ENCODE results near the gene RASSF6. TPM values are rescaled to one million over a fixed set of nuclear protein-coding genes. Genes with fewer than 3 reads are reported as not detected.

The RASSF6 gene
- total RNA-seq, 1 experiment from 2014 or later = 0.22 TPM

GRCh38 chr4:73583666-73584065 lies 36.6 kb downstream of the RASSF6 start:
- no peaks in the 10 kb centered on the region for H3K79me1 ChIP-seq (ENCODE audit: insufficient read depth, low read depth, low read length, poor library complexity, severe bottlenecking)
- no peak overlapping the region for H3K4me3 Mint-ChIP-seq

More at GRCh38 chr4:73583666-73584065, 36.6 kb downstream of the RASSF6 start:
- Histone ChIP-seq H2BK5ac (ENCODE audit: insufficient read length, low read length) (no peak overlapping the region), H3K4me1 (ENCODE audit: insufficient read depth, low read length) (no peaks in the 10 kb centered on the region; the same call in 1 of the 2 replicates), H3K23ac (ENCODE audit: insufficient read length, low read depth, low read length) (no peak overlapping the region), H3K4me2 (ENCODE audit: insufficient read depth, insufficient read length, low read length) (peak overlapping the region; percentile 40), H2BK15ac (ENCODE audit: low read depth, low read length) (no peak overlapping the region), H3K9ac (ENCODE audit: extremely low read depth, insufficient read length, low read length) (no peak overlapping the region), H2BK20ac (ENCODE audit: low read depth, low read length, poor library complexity, severe bottlenecking) (no peak overlapping the region), H3K9me3 (ENCODE audit: control insufficient read depth, low read depth, low read length) (no peaks in the 10 kb centered on the region), H4K20me1 (ENCODE audit: control insufficient read depth, insufficient read depth, insufficient read length) (no peaks in the 10 kb centered on the region), H2AFZ (ENCODE audit: low read length) (no peak overlapping the region), H3K14ac (ENCODE audit: insufficient read depth, low read length) (no peak overlapping the region), H3K56ac (ENCODE audit: insufficient read length, low read depth, low read length) (no peak overlapping the region), H4K91ac (ENCODE audit: insufficient read length, low read depth, low read length) (no peak overlapping the region), H3K23me2 (ENCODE audit: insufficient read length, low read depth, low read length, poor library complexity, severe bottlenecking) (no peaks in the 10 kb centered on the region), H3K27me3 (ENCODE audit: insufficient read depth, low read length) (no peaks in the 10 kb centered on the region), H4K5ac (ENCODE audit: insufficient read length, low read depth, low read length) (no peak overlapping the region), H2AK5ac (ENCODE audit: insufficient read length, low read length) (no peak overlapping the region), H3T11ph (ENCODE audit: low read length) (no peak overlapping the region), H2BK120ac (ENCODE audit: low read depth, low read length, poor library complexity, severe bottlenecking) (no peak overlapping the region), H3K4ac (ENCODE audit: low read depth, low read length) (no peak overlapping the region), H3K27ac (ENCODE audit: insufficient read length, low read depth, low read length) (no peak overlapping the region), H3K79me2 (ENCODE audit: insufficient read depth, low read length) (no peaks in the 10 kb centered on the region), H2BK12ac (ENCODE audit: insufficient read length, low read depth, low read length) (no peak overlapping the region), H3K18ac (ENCODE audit: insufficient read length, low read depth, low read length) (no peak overlapping the region), H4K8ac (replicated peaks; ENCODE audit: insufficient read length, low read depth, low read length) (no peak overlapping the region)
- Mint-ChIP-seq H3K27me3 (ENCODE audit: low read depth) (no peaks in the 10 kb centered on the region), H3K36me3 (ENCODE audit: insufficient read depth in 1 of 3, low read depth in 3 of 3) (peaks cover 0 to 3% (median 0%) of the 10 kb centered on the region in 3 experiments; a peak in 2 of 7 replicates), H3K27ac (peak overlapping the region in 1 of 3 experiments; percentile 90; a peak in 4 of 7 replicates), H3K9me3 (peaks cover 0 to 3% of the 10 kb centered on the region in 2 experiments; a peak in 2 of 5 replicates), H3K4me1 (peaks cover 41 to 42% of the 10 kb centered on the region in 2 experiments)
- TF ChIP-seq CTCF (conservative IDR thresholded peaks at IDR 0.05) = no peak
- DNase-seq = peak; percentile 39
- WGBS (ENCODE audit: extremely low coverage, insufficient read length, low lambda C conversion rate) = no CpG with 5 or more reads among the region's 2 CpGs
